Uterine smooth muscle cell (primary cell): Measurements from ENCODE around the gene KIAA0319L. TPM values are rescaled to one million over a fixed set of nuclear protein-coding genes. Genes with fewer than 3 reads are reported as not detected.

Experiments used
- total RNA-seq: library from RNA; depleted of rRNA; stranded (reverse); fragments of >200 nt; gene quantifications from 2 replicates; pipeline ENCODE4 v1.2.3, GENCODE V29; 2014

Gene KIAA0319L
- 58.9 and 59.4 TPM in 2 replicates for total RNA-seq

GRCh38 chr1:35557118-35557610, at the start of gene KIAA0319L:
Gene KIAA0319L, minus strand, starts transcription at chr1:35557403. Its CDS starts 2,912 bp downstream, at chr1:35554491.

GRCh38 chr1:35573198-35574124, 16.3 kb upstream of the KIAA0319L start, which contains the start of gene TFAP2E:
Gene TFAP2E, plus strand, starts transcription at chr1:35573314. Its CDS starts 264 bp downstream, at chr1:35573578.

GRCh38 chr1:35557611-35558373, 589 bp upstream of the KIAA0319L start, which contains the start of gene NCDN:
Gene NCDN, plus strand, starts transcription at chr1:35557799. Its CDS starts 392 bp downstream, at chr1:35558191.

Other genes with a start within 250 kb of the KIAA0319L start
- gene NCDN, start 396 bp upstream of the KIAA0319L start, total RNA-seq = 21.6 and 27.6 TPM in 2 replicates
- 0.11 and 0.12 TPM in 2 replicates for gene TFAP2E, start 15.9 kb upstream of the KIAA0319L start, total RNA-seq
- 18.2 and 27.4 TPM in 2 replicates for gene PSMB2, start 84.1 kb upstream of the KIAA0319L start, total RNA-seq
- 17.2 and 33.2 TPM in 2 replicates for gene C1orf216, start 161.5 kb upstream of the KIAA0319L start, total RNA-seq
- gene CLSPN, start 212.6 kb upstream of the KIAA0319L start, total RNA-seq = 10.0 and 38.2 TPM in 2 replicates